ENCODE data around the gene PPP1R18. TPM values are rescaled to one million over a fixed set of nuclear protein-coding genes. Genes with fewer than 3 reads are reported as not detected.
"Not testable (repeated sequence)": the region's sequence is repeated elsewhere in the genome, so short reads cannot be mapped to it uniquely, and the experiment has no call there.

PPP1R18 gene
- total and polyA plus RNA-seq, 4 donors = 28.2 to 155 (median 66.6) TPM

GRCh38 chr6:30672445-30673253 is 13.8 kb downstream of the PPP1R18 start, which contains the start of gene DHX16:
TSS of gene DHX16 (minus strand) at chr6:30673006. CDS start at chr6:30672841, 165 bp downstream.
- 0% methylated on average over 57 of the region's 57 CpGs for WGBS, 2 donors
- ATAC-seq (ENCODE audit: insufficient read depth, low FRiP score) (peak; percentile 92), DNase-seq (peak; percentile 96 to 98 (median 98))
- peak within 1 kb of the TSS; percentile 45 to 91 for H3K27ac ChIP-seq (ENCODE audit: low read depth in 1 of 2, low read length in 1 of 2)
- peaks cover 0 to 8% (median 3%) of the 10 kb centered on the region in 5 donors for H3K4me1 ChIP-seq (ENCODE audit: control insufficient read depth in 5 of 5, insufficient read depth in 5 of 5, low read length in 5 of 5)
- H3K4me3 ChIP-seq = peak within 1 kb of the TSS; percentile 65
- no peaks in the 10 kb centered on the region for H3K27me3 ChIP-seq (ENCODE audit: control insufficient read depth in 3 of 3, insufficient read depth in 3 of 3, low read length in 2 of 3)
- no peaks in the 10 kb centered on the region for H3K9me3 ChIP-seq (ENCODE audit: control insufficient read depth in 4 of 4, insufficient read depth in 3 of 4, low read length in 3 of 4)
- H3K36me3 ChIP-seq (ENCODE audit: control insufficient read depth in 4 of 4, insufficient read depth in 4 of 4, low read length in 4 of 4) = peaks cover 19 to 23% (median 22%) of the 10 kb centered on the region in 4 donors
- H3K9ac ChIP-seq (ENCODE audit: insufficient read depth in 1 of 2, low read length in 2 of 2) = peak within 1 kb of the TSS; percentile 77 to 89
- peak; percentile 92 for TF ChIP-seq CTCF (IDR thresholded peaks at IDR 0.05; ENCODE audit: control extremely low read depth, extremely low read depth)

- Histone ChIP-seq H3K9ac (ENCODE audit: insufficient read depth in 1 of 2, low read length in 2 of 2) (no peak overlapping the region), H3K36me3 (ENCODE audit: control insufficient read depth in 4 of 4, insufficient read depth in 4 of 4, low read length in 4 of 4) (peaks cover 11 to 18% (median 17%) of the 10 kb centered on the region in 4 donors), H3K9me3 (ENCODE audit: control insufficient read depth in 4 of 4, insufficient read depth in 3 of 4, low read length in 3 of 4) (no peaks in the 10 kb centered on the region), H3K27ac (ENCODE audit: low read depth in 1 of 2, low read length in 1 of 2) (no peak overlapping the region), H3K4me3 (no peak overlapping the region), H3K4me1 (ENCODE audit: control insufficient read depth in 5 of 5, insufficient read depth in 5 of 5, low read length in 5 of 5) (peaks cover 0 to 8% (median 3%) of the 10 kb centered on the region in 5 donors), H3K27me3 (ENCODE audit: control insufficient read depth in 3 of 3, insufficient read depth in 3 of 3, low read length in 2 of 3) (no peaks in the 10 kb centered on the region)
- ATAC-seq (ENCODE audit: insufficient read depth, low FRiP score) = no peak
- no peak for TF ChIP-seq CTCF (IDR thresholded peaks at IDR 0.05; ENCODE audit: control extremely low read depth, extremely low read depth)
- WGBS, 2 donors = 88 to 91% methylated on average over 27 of the region's 27 CpGs
- DNase-seq = no peak
Observed at GRCh38 chr6:30670760-30671527, 15.5 kb downstream of the PPP1R18 start.

- H3K4me1 ChIP-seq (ENCODE audit: control insufficient read depth in 5 of 5, insufficient read depth in 5 of 5, low read length in 5 of 5); H3K4me3 ChIP-seq; H3K27me3 ChIP-seq (ENCODE audit: control insufficient read depth in 3 of 3, insufficient read depth in 3 of 3, low read length in 2 of 3); H3K27ac ChIP-seq (ENCODE audit: low read depth in 1 of 2, low read length in 1 of 2); ATAC-seq (ENCODE audit: insufficient read depth, low FRiP score); DNase-seq; H3K9ac ChIP-seq (ENCODE audit: insufficient read depth in 1 of 2, low read length in 2 of 2); H3K9me3 ChIP-seq (ENCODE audit: control insufficient read depth in 4 of 4, insufficient read depth in 3 of 4, low read length in 3 of 4): not testable (repeated sequence)
- H3K36me3 ChIP-seq (ENCODE audit: control insufficient read depth in 4 of 4, insufficient read depth in 4 of 4, low read length in 4 of 4) = peaks cover 29 to 50% (median 46%) of the 10 kb centered on the region in 4 donors
- 74 to 77% methylated on average over 2 of the region's 2 CpGs for WGBS, 2 donors
Observed at GRCh38 chr6:30666300-30666699, 20.1 kb downstream of the PPP1R18 start.

All from lung (tissue), 12 donors.